Measurements from ENCODE around the gene NR2C2AP.

- TF ChIP-seq CTCF (IDR thresholded peaks at IDR 0.05) (no peak), EZH2 (IDR thresholded peaks at IDR 0.05; ENCODE audit: borderline replicate concordance, insufficient read depth, low read depth, low read length, poor library complexity, severe bottlenecking) (no peak)
These were observed at the start of gene NR2C2AP for GRCh38 chr19:19203012-19203856.
